Upper lobe of left lung (tissue), 4 donors: ENCODE data around the gene HDAC5.

Experiments
- CTCF ChIP-seq, 6 experiments: fragments of 450-650 bp in 4 of 6; fragments of 200-600 bp in 2 of 6; sonication (generic) in 2 of 6; IDR thresholded peaks; one replicate each; pipeline ENCODE4 v1.5.1; 2016 to 2019; ENCODE audit warnings: antibody characterized with exemption in 6 of 6
- POLR2A ChIP-seq, 4 donors: fragments of 450-650 bp; IDR thresholded peaks; one replicate each; pipeline ENCODE4 v1.5.1; 2016 to 2017; ENCODE audit warnings: antibody characterized with exemption in 4 of 4, mild to moderate bottlenecking in 2 of 4

GRCh38 chr17:44119798-44120197 is 3.6 kb downstream of the HDAC5 start:
- no peak for TF ChIP-seq POLR2A (IDR thresholded peaks at IDR 0.05)
- no peak for TF ChIP-seq CTCF (IDR thresholded peaks at IDR 0.05)
